WTC11 (cell line): ENCODE results near the gene CFL1. TPM values are rescaled to one million over a fixed set of nuclear protein-coding genes. Genes with fewer than 3 reads are reported as not detected.

Source experiments
- ATAC-seq: fragments of 200-7000 bp; cut with Tn5 transposase; 2 replicates; pipeline ENCODE4 v1.10.0; 2021; ENCODE audit warnings: mild to moderate bottlenecking, moderate library complexity
- CTCF ChIA-PET: fragments of 300-600 bp; sonication (Branson Sonifier 250); formaldehyde crosslinking; loops from one replicate; lab custom pipeline; 2021; ENCODE audit warnings: antibody characterized with exemption; lab: Charles Lee
- POLR2A ChIA-PET: fragments of 350-600 bp; sonication (Branson Sonifier 250); formaldehyde crosslinking; loops from one replicate; lab custom pipeline; 2021; ENCODE audit warnings: antibody characterized with exemption; lab: Charles Lee
- DNase-seq: peaks from one replicate; pipeline ENCODE4 v3.0.0; 2021; ENCODE audit warnings: low spot score
- H3K27ac Mint-ChIP-seq: 2 replicates; pipeline ENCODE4 v1.8.0; 2021; ENCODE audit warnings: mixed read lengths
- H3K27me3 Mint-ChIP-seq: 2 replicates; pipeline ENCODE4 v1.8.0; 2021; ENCODE audit warnings: low read depth, mild to moderate bottlenecking, moderate library complexity, mixed read lengths
- H3K36me3 Mint-ChIP-seq: 2 replicates; pipeline ENCODE4 v1.8.0; 2021; ENCODE audit warnings: mixed read lengths
- H3K4me1 Mint-ChIP-seq: 2 replicates; pipeline ENCODE4 v1.8.0; 2022; ENCODE audit warnings: mixed read lengths
- H3K4me3 Mint-ChIP-seq: 2 replicates; pipeline ENCODE4 v1.8.0; 2021; ENCODE audit warnings: mild to moderate bottlenecking, moderate library complexity, mixed read lengths
- H3K9me3 Mint-ChIP-seq: 2 replicates; pipeline ENCODE4 v1.8.0; 2021; ENCODE audit warnings: mixed read lengths
- CBFB ChIP-seq: sonication (generic); formaldehyde crosslinking; IDR thresholded peaks from 2 replicates; pipeline ENCODE4 v1.8.1; 2022; ENCODE audit warnings: mild to moderate bottlenecking, low read depth, missing genetic modification reagents
- CREB1 ChIP-seq: sonication (generic); formaldehyde crosslinking; IDR thresholded peaks from 2 replicates; pipeline ENCODE4 v1.8.0; 2023; ENCODE audit warnings: mild to moderate bottlenecking, missing genetic modification reagents
- CREM ChIP-seq: sonication (generic); formaldehyde crosslinking; IDR thresholded peaks from 2 replicates; pipeline ENCODE4 v1.8.1; 2022; ENCODE audit warnings: mild to moderate bottlenecking, missing genetic modification reagents, moderate library complexity
- E2F5 ChIP-seq: sonication (generic); formaldehyde crosslinking; IDR thresholded peaks from 2 replicates; pipeline ENCODE4 v1.8.1; 2022; ENCODE audit warnings: mild to moderate bottlenecking, moderate library complexity, missing genetic modification reagents
- EMX1 ChIP-seq: fragments of 250-450 bp; sonication (Bioruptor Pico); IDR thresholded peaks from 2 replicates; pipeline ENCODE4 v1.8.0; 2021; ENCODE audit warnings: mild to moderate bottlenecking
- HMGXB4 ChIP-seq: sonication (generic); formaldehyde crosslinking; IDR thresholded peaks from 2 replicates; pipeline ENCODE4 v1.8.1; 2023; ENCODE audit warnings: mild to moderate bottlenecking, moderate library complexity, missing genetic modification reagents
- IRF2 ChIP-seq: sonication (generic); formaldehyde crosslinking; IDR thresholded peaks from 2 replicates; pipeline ENCODE4 v1.8.0; 2022; ENCODE audit warnings: low read depth, missing genetic modification reagents, borderline replicate concordance
- JAZF1 ChIP-seq: fragments of 250-450 bp; sonication (Bioruptor Pico); IDR thresholded peaks from 2 replicates; pipeline ENCODE4 v1.9.0; 2021; ENCODE audit warnings: moderate library complexity, mild to moderate bottlenecking, inconsistent platforms
- KAT7 ChIP-seq: sonication (generic); formaldehyde crosslinking; IDR thresholded peaks from 2 replicates; pipeline ENCODE4 v1.8.1; 2023; ENCODE audit warnings: missing genetic modification reagents, mild to moderate bottlenecking, borderline replicate concordance
- MAX ChIP-seq: sonication (generic); formaldehyde crosslinking; IDR thresholded peaks from 2 replicates; pipeline ENCODE4 v1.8.0; 2022; ENCODE audit warnings: mild to moderate bottlenecking, missing genetic modification reagents
- MXD4 ChIP-seq: fragments of 250-450 bp; sonication (Bioruptor Pico); IDR thresholded peaks from 2 replicates; pipeline ENCODE4 v1.8.0; 2021; ENCODE audit warnings: mild to moderate bottlenecking, moderate library complexity, borderline replicate concordance
- NR3C1 ChIP-seq: sonication (generic); formaldehyde crosslinking; conservative IDR thresholded peaks from 2 replicates; pipeline ENCODE4 v1.8.1; 2023; ENCODE audit warnings: low read depth, mild to moderate bottlenecking, missing genetic modification reagents
- PRDM15 ChIP-seq: sonication (generic); formaldehyde crosslinking; IDR thresholded peaks from 2 replicates; pipeline ENCODE4 v1.8.0; 2022; ENCODE audit warnings: missing genetic modification reagents
- SP1 ChIP-seq: sonication (generic); formaldehyde crosslinking; conservative IDR thresholded peaks from 2 replicates; pipeline ENCODE4 v1.8.1; 2022; ENCODE audit warnings: missing genetic modification reagents
- TEAD1 ChIP-seq: sonication (generic); formaldehyde crosslinking; IDR thresholded peaks from 2 replicates; pipeline ENCODE4 v1.8.0; 2022; ENCODE audit warnings: mild to moderate bottlenecking, missing genetic modification reagents
- TP53 ChIP-seq: sonication (generic); formaldehyde crosslinking; IDR thresholded peaks from 2 replicates; pipeline ENCODE4 v1.8.1; 2023; ENCODE audit warnings: mild to moderate bottlenecking, missing genetic modification reagents
- ZNF138 ChIP-seq: sonication (generic); formaldehyde crosslinking; conservative IDR thresholded peaks from 2 replicates; pipeline ENCODE4 v1.8.1; 2022; ENCODE audit warnings: mild to moderate bottlenecking, moderate library complexity, missing genetic modification reagents
- ZNF425 ChIP-seq: fragments of 250-450 bp; sonication (Bioruptor Pico); conservative IDR thresholded peaks from 2 replicates; pipeline ENCODE4 v1.9.0; 2021; ENCODE audit warnings: mild to moderate bottlenecking
- total RNA-seq: library from RNA; stranded (reverse); gene quantifications from 3 replicates; pipeline ENCODE4 v1.2.3, GENCODE V29; 2021

The CFL1 gene
- total RNA-seq, 1 experiment from 2014 or later, result 1,073 TPM

- peak; percentile 80 for TF ChIP-seq CREM
- TF ChIP-seq JAZF1 (CRISPR knock-in tag), result no peak
- no peak for TF ChIP-seq ZNF425
- peak; percentile 86 for TF ChIP-seq MAX (CRISPR knock-in tag)
- TF ChIP-seq HMGXB4, result no peak
- 0 out of 2 replicates have a peak, but pooled peaks have one; percentile 42 for TF ChIP-seq CREB1
- TF ChIP-seq, all 79 proteins: peak for 7
These were observed 42.3 kb upstream of the CFL1 start, which contains the start of gene FOSL1 (continued) for GRCh38 chr11:65900125-65900898.

- Mint-ChIP-seq H3K27ac (no peak overlapping the region), H3K4me3 (peak overlapping the region; percentile 72), H3K9me3 (no peaks in the 10 kb centered on the region), H3K4me1 (0 out of 2 replicates have a peak, but pooled peaks cover 4% of the 10 kb centered on the region), H3K27me3 (peaks cover 72% of the 10 kb centered on the region), H3K36me3 (no peaks in the 10 kb centered on the region; the same call in 1 of the 2 replicates)
- peak; percentile 4 for ATAC-seq
- ChIA-PET POLR2A (interaction anchor here (0.7 to 1.7 kb wide), 5 partner anchors 9 to 48 kb away, joined by 3 to 7 read pairs (median 6); partner anchors contain the start of genes CCDC85B and FIBP), CTCF (interaction anchor here (0.7 to 2.8 kb wide), 9 partner anchors 10 to 188 kb away, joined by 3 to 47 read pairs (median 4); partner anchors contain the start of genes CCDC85B, FIBP and MUS81)
- peak; percentile 49 for DNase-seq
- peak; percentile 17; the same call in 1 of the 2 replicates for TF ChIP-seq TEAD1 (CRISPR knock-in tag)
- TF ChIP-seq KAT7 (CRISPR knock-in tag), result no peak
- no peak for TF ChIP-seq NR3C1 (CRISPR knock-in tag)
- no peak for TF ChIP-seq IRF2 (CRISPR knock-in tag)
- TF ChIP-seq SP1 (CRISPR knock-in tag), result peak; percentile 61; the same call in 1 of the 2 replicates
- no peak for TF ChIP-seq TP53 (CRISPR knock-in tag)
- TF ChIP-seq E2F5, result no peak; the same call in 1 of the 2 replicates
- no peak for TF ChIP-seq MXD4 (CRISPR knock-in tag)
- peak; percentile 82 for TF ChIP-seq HMGXB4
- no peak for TF ChIP-seq ZNF138 (CRISPR knock-in tag)
- no peak for TF ChIP-seq EMX1 (CRISPR knock-in tag)
- no peak for TF ChIP-seq CBFB (CRISPR knock-in tag)
- TF ChIP-seq PRDM15, result peak; percentile 48
- TF ChIP-seq JAZF1 (CRISPR knock-in tag), result no peak
These were observed 41.6 kb upstream of the CFL1 start for GRCh38 chr11:65899356-65900124.
